AG04450 (cell line): ENCODE results near the gene EPB42. TPM values are rescaled to one million over a fixed set of nuclear protein-coding genes. Genes with fewer than 3 reads are reported as not detected.

Experiments
- CTCF ChIA-PET: fragments of 300-600, 350-600 bp; formaldehyde crosslinking; extraction: SDS; loops from one replicate; lab custom pipeline; 2022; ENCODE audit warnings: antibody characterized with exemption, inconsistent platforms; lab: Charles Lee
- POLR2A ChIA-PET: fragments of 350-600 bp; formaldehyde crosslinking; extraction: SDS; loops from one replicate; lab custom pipeline; 2021; ENCODE audit warnings: antibody characterized with exemption, inconsistent platforms; lab: Yijun Ruan, JAX
- DNase-seq: peaks from one replicate; pipeline ENCODE4 v3.0.0-alpha.2; 2011; ENCODE audit warnings: low read depth, low spot score
- H3K27ac ChIP-seq: one replicate; pipeline ENCODE4 v1.5.1; 2012; ENCODE audit warnings: low read depth, low read length, control low read depth
- H3K27me3 ChIP-seq: one replicate; pipeline ENCODE4 v1.6.0; 2012; ENCODE audit warnings: low read length; ENCODE audit not compliant: control insufficient read depth, insufficient read depth
- H3K4me3 ChIP-seq: 2 replicates; pipeline ENCODE4 v1.5.1; 2011; ENCODE audit warnings: mild to moderate bottlenecking, low read depth, low read length, control low read depth
- H3K9me3 ChIP-seq: 2 replicates; pipeline ENCODE4 v1.5.1; 2012; ENCODE audit warnings: low read length; ENCODE audit not compliant: control insufficient read depth, insufficient read depth
- CTCF ChIP-seq: IDR thresholded peaks from 2 replicates; pipeline ENCODE4 v1.5.1; 2011; ENCODE audit warnings: low read depth, low read length, control low read depth, inconsistent platforms
- polyA plus RNA-seq: library from polyadenylated mRNA; depleted of rRNA; stranded (reverse); fragments of >200 nt; gene quantifications from 2 replicates; pipeline ENCODE4 v1.2.3, GENCODE V29; 2011

Gene EPB42
- polyA plus RNA-seq, 1 experiment, result not detected

GRCh38 chr15:43187544-43188155 is 33.2 kb downstream of the EPB42 start:
- POLR2A ChIA-PET, result no interaction called here
- no peak overlapping the region for H3K27ac ChIP-seq
- no peak overlapping the region for H3K4me3 ChIP-seq
- peak; percentile 34 for DNase-seq
- no peaks in the 10 kb centered on the region; the same call in 1 of the 2 replicates for H3K9me3 ChIP-seq
- no peaks in the 10 kb centered on the region for H3K27me3 ChIP-seq
- TF ChIP-seq CTCF, result peak; percentile 80
- CTCF ChIA-PET, result interaction anchor here (0.7 to 2.6 kb wide), 4 partner anchors 13 to 183 kb away, joined by 3 to 13 read pairs (median 7); partner anchors contain the start of genes TUBGCP4 and ZSCAN29

- POLR2A ChIA-PET, result interaction anchor here (1.2 kb wide), 1 partner anchor 100 kb away, joined by 4 read pairs; no protein-coding TSS in a partner anchor
- no peak for DNase-seq
- Histone ChIP-seq H3K27me3 (no peaks in the 10 kb centered on the region), H3K4me3 (peak overlapping the region; percentile 80), H3K27ac (no peak overlapping the region), H3K9me3 (no peaks in the 10 kb centered on the region; the same call in 1 of the 2 replicates)
- TF ChIP-seq CTCF, result no peak; the same call in 1 of the 2 replicates
- CTCF ChIA-PET, result interaction anchor here (0.7 to 2.6 kb wide), 7 partner anchors 11 to 102 kb away, joined by 3 to 28 read pairs (median 5); no protein-coding TSS in a partner anchor
Observed at GRCh38 chr15:43186003-43186353, 34.8 kb downstream of the EPB42 start.

GRCh38 chr15:43185157-43186002 is 35.4 kb downstream of the EPB42 start, which contains the start of gene CCNDBP1:
Gene CCNDBP1 (plus strand): TSS chr15:43185403. CDS start chr15:43185499, 96 bp downstream.
- Histone ChIP-seq H3K9me3 (no peaks in the 10 kb centered on the region; the same call in 1 of the 2 replicates), H3K27ac (no peak within 1 kb of the TSS), H3K4me3 (peak within 1 kb of the TSS; percentile 80), H3K27me3 (no peaks in the 10 kb centered on the region)
- CTCF ChIA-PET, result interaction anchor here (2.0 to 2.6 kb wide), 3 partner anchors 11 to 100 kb away, joined by 7 to 28 read pairs (median 8); no protein-coding TSS in a partner anchor
- POLR2A ChIA-PET, result interaction anchor here (1.2 kb wide), 1 partner anchor 100 kb away, joined by 4 read pairs; no protein-coding TSS in a partner anchor
- TF ChIP-seq CTCF, result peak; percentile 47
- DNase-seq, result no peak

- TF ChIP-seq CTCF, result no peak
- ChIA-PET CTCF (interaction anchor here (1.2 to 2.4 kb wide), 3 partner anchors 19 to 101 kb away, joined by 4 to 28 read pairs (median 9); no protein-coding TSS in a partner anchor), POLR2A (interaction anchor here (1.0 to 1.2 kb wide), 2 partner anchors 101 to 230 kb away, joined by 3 to 4 read pairs; no protein-coding TSS in a partner anchor)
- no peak overlapping the region for H3K27ac ChIP-seq
- no peaks in the 10 kb centered on the region for H3K27me3 ChIP-seq
- H3K4me3 ChIP-seq, result peak overlapping the region; percentile 80
- H3K9me3 ChIP-seq, result no peaks in the 10 kb centered on the region; the same call in 1 of the 2 replicates
- no peak for DNase-seq
Observed at GRCh38 chr15:43184407-43185124, 36.3 kb downstream of the EPB42 start.
